OCI-LY7 (cell line): ENCODE measurements around the gene MCM3.

Experiments
- EZH2phosphoT487 ChIP-seq: fragments of 200-600 bp; sonication (generic); IDR thresholded peaks from 2 replicates; pipeline ENCODE4 v1.6.1; 2018; ENCODE audit warnings: low read depth, borderline replicate concordance, mild to moderate bottlenecking, mixed run types, antibody characterized with exemption, low read length, moderate library complexity, mixed read lengths
- TF ChIP-seq, protein P1 (sequence below): fragments of 200-600 bp; sonication (generic); conservative IDR thresholded peaks from 2 replicates; pipeline ENCODE4 v1.5.1; 2014; ENCODE audit warnings: mild to moderate bottlenecking, antibody characterized with exemption, low read length, moderate library complexity, mixed read lengths

DNA sequence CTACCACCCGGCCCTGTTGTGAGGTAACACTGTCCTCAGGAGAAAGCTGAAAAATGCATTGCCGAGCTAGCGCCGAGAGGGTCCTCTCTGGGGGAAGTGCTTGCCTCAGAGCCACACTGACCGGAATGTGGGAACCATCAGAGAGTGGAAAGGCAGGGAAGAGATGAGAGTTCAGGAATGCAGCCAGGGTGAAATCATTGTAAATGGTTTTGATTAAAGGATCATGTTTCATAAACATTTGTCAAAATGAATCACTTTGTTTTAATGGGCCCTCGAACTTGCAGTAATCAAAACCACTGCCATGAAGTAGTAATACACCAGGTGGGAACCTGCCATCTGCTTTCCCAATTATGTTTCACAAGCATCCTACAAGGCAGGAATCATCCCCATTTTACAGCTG lies 23.3 kb downstream of the MCM3 start:
- TF ChIP-seq, protein P1, sequence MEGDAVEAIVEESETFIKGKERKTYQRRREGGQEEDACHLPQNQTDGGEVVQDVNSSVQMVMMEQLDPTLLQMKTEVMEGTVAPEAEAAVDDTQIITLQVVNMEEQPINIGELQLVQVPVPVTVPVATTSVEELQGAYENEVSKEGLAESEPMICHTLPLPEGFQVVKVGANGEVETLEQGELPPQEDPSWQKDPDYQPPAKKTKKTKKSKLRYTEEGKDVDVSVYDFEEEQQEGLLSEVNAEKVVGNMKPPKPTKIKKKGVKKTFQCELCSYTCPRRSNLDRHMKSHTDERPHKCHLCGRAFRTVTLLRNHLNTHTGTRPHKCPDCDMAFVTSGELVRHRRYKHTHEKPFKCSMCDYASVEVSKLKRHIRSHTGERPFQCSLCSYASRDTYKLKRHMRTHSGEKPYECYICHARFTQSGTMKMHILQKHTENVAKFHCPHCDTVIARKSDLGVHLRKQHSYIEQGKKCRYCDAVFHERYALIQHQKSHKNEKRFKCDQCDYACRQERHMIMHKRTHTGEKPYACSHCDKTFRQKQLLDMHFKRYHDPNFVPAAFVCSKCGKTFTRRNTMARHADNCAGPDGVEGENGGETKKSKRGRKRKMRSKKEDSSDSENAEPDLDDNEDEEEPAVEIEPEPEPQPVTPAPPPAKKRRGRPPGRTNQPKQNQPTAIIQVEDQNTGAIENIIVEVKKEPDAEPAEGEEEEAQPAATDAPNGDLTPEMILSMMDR, result no peak
- no peak for TF ChIP-seq EZH2phosphoT487
